ENCODE data around the gene ZCCHC24. TPM values are rescaled to one million over a fixed set of nuclear protein-coding genes. Genes with fewer than 3 reads are reported as not detected.

ZCCHC24 gene
- total RNA-seq, 2 experiments from 2014 or later: 0.98 to 2.2 TPM

- intact Hi-C loops (cut with micrococcal nuclease; ENCODE audit: unreplicated experiment): no loop called here
- POLR2A ChIA-PET: no interaction called here
- Histone ChIP-seq H3K9me2 (ENCODE audit: insufficient read depth, low read length) (no peaks in the 10 kb centered on the region), H4K20me1 (ENCODE audit: insufficient read depth, low read length) (no peaks in the 10 kb centered on the region), H3K4me2 (ENCODE audit: low read length) (no peak overlapping the region), H3K36me3 (ENCODE audit: insufficient read depth, low read length) (no peaks in the 10 kb centered on the region), H2AFZ (ENCODE audit: low read length) (no peak overlapping the region), H3K4me3 (ENCODE audit: low read depth, low read length, poor library complexity, severe bottlenecking) (no peak overlapping the region), H3K9me3 (ENCODE audit: low read length) (no peaks in the 10 kb centered on the region), H3K4me1 (ENCODE audit: insufficient read depth, low read length, poor library complexity, severe bottlenecking) (no peaks in the 10 kb centered on the region), H3K27ac (ENCODE audit: low read depth, low read length, poor library complexity, severe bottlenecking) (no peak overlapping the region), H3K79me2 (ENCODE audit: insufficient read depth, low read depth, low read length) (no peaks in the 10 kb centered on the region)
- TF ChIP-seq CTCF (conservative IDR thresholded peaks at IDR 0.05; ENCODE audit: low read length) (no peak), EZH2phosphoT487 (IDR thresholded peaks at IDR 0.05; ENCODE audit: borderline replicate concordance, low read depth, low read length) (no peak)
- no peak for DNase-seq (ENCODE audit: low spot score)
- CTCF ChIA-PET (ENCODE audit: unreplicated experiment): no interaction called here
- no TSS peak for BruUV-seq (replicated peaks)
Observed at GRCh38 chr10:79379512-79380124, 65.8 kb downstream of the ZCCHC24 start.

- Histone ChIP-seq H3K9me3 (ENCODE audit: low read length) (no peaks in the 10 kb centered on the region), H3K4me3 (ENCODE audit: low read depth, low read length, poor library complexity, severe bottlenecking) (no peak overlapping the region), H3K36me3 (ENCODE audit: insufficient read depth, low read length) (no peaks in the 10 kb centered on the region), H3K4me1 (ENCODE audit: insufficient read depth, low read length, poor library complexity, severe bottlenecking) (no peaks in the 10 kb centered on the region), H3K79me2 (ENCODE audit: insufficient read depth, low read depth, low read length) (no peaks in the 10 kb centered on the region), H3K4me2 (ENCODE audit: low read length) (no peak overlapping the region), H2AFZ (ENCODE audit: low read length) (no peak overlapping the region), H4K20me1 (ENCODE audit: insufficient read depth, low read length) (no peaks in the 10 kb centered on the region), H3K9me2 (ENCODE audit: insufficient read depth, low read length) (no peaks in the 10 kb centered on the region), H3K27ac (ENCODE audit: low read depth, low read length, poor library complexity, severe bottlenecking) (no peak overlapping the region)
- TF ChIP-seq CTCF (conservative IDR thresholded peaks at IDR 0.05; ENCODE audit: low read length): no peak
- no peak for TF ChIP-seq EZH2phosphoT487 (IDR thresholded peaks at IDR 0.05; ENCODE audit: borderline replicate concordance, low read depth, low read length)
- no TSS peak for BruUV-seq (replicated peaks)
- no peak for DNase-seq (ENCODE audit: low spot score)
- ChIA-PET POLR2A (no interaction called here), CTCF (ENCODE audit: unreplicated experiment) (no interaction called here)
- intact Hi-C loops (cut with micrococcal nuclease; ENCODE audit: unreplicated experiment): no loop called here
Observed at GRCh38 chr10:79378647-79379511, 66.5 kb downstream of the ZCCHC24 start.

GRCh38 chr10:79378383-79378646, 67.1 kb downstream of the ZCCHC24 start:
- no peak overlapping the region for H3K4me3 ChIP-seq (ENCODE audit: low read depth, low read length, poor library complexity, severe bottlenecking)
- ChIA-PET CTCF (ENCODE audit: unreplicated experiment) (no interaction called here), POLR2A (no interaction called here)
- no TSS peak for BruUV-seq (replicated peaks)
- H3K27ac ChIP-seq (ENCODE audit: low read depth, low read length, poor library complexity, severe bottlenecking): no peak overlapping the region
- no peaks in the 10 kb centered on the region for H3K9me2 ChIP-seq (ENCODE audit: insufficient read depth, low read length)
- TF ChIP-seq EZH2phosphoT487 (IDR thresholded peaks at IDR 0.05; ENCODE audit: borderline replicate concordance, low read depth, low read length): no peak
- no peak for TF ChIP-seq CTCF (conservative IDR thresholded peaks at IDR 0.05; ENCODE audit: low read length)
- no peaks in the 10 kb centered on the region for H4K20me1 ChIP-seq (ENCODE audit: insufficient read depth, low read length)
- DNase-seq (ENCODE audit: low spot score): no peak
- intact Hi-C loops (cut with micrococcal nuclease; ENCODE audit: unreplicated experiment): no loop called here
- no peaks in the 10 kb centered on the region for H3K36me3 ChIP-seq (ENCODE audit: insufficient read depth, low read length)
- H2AFZ ChIP-seq (ENCODE audit: low read length): no peak overlapping the region
- no peak overlapping the region for H3K4me2 ChIP-seq (ENCODE audit: low read length)
- no peaks in the 10 kb centered on the region for H3K4me1 ChIP-seq (ENCODE audit: insufficient read depth, low read length, poor library complexity, severe bottlenecking)
- no peaks in the 10 kb centered on the region for H3K79me2 ChIP-seq (ENCODE audit: insufficient read depth, low read depth, low read length)
- H3K9me3 ChIP-seq (ENCODE audit: low read length): no peaks in the 10 kb centered on the region

Data from OCI-LY7 (cell line).